ENCODE measurements around the gene AGXT.

GRCh38 chr2:240893363-240893844 lies 24.8 kb downstream of the AGXT start:
- TF ChIP-seq CTCF (optimal IDR thresholded peaks at IDR 0.05 in 1 of 3, IDR thresholded peaks at IDR 0.05 in 1 of 3, conservative IDR thresholded peaks at IDR 0.05 in 1 of 3; ENCODE audit: extremely low read depth in 1 of 3, insufficient read depth in 2 of 3, low read length in 3 of 3) = peak; percentile 23 to 35 (median 29)
- no peak for TF ChIP-seq EZH2 (IDR thresholded peaks at IDR 0.05; ENCODE audit: low read length)
